Stimulated activated CD8-positive, alpha-beta memory T cell treated with anti-CD3 and anti-CD28 coated beads, Interleukin-2, amount 100 ng/mL, for 1 hour (primary cell): ENCODE data around the gene CFAP97D2.
"Not testable (repeated sequence)": the region's sequence is repeated elsewhere in the genome, so short reads cannot be mapped to it uniquely, and the experiment has no call there.

Experiments used
- DNase-seq, 2 donors: peaks; one replicate each; pipeline ENCODE4 v3.0.0-alpha.2; 2020; ENCODE audit warnings: low read depth in 2 of 2

Gene CFAP97D2

GRCh38 chr13:114179087-114179658, at the start of gene CFAP97D2:
Gene CFAP97D2 (plus strand): TSS chr13:114179257. CDS start chr13:114179331, 74 bp downstream.
- no peak for DNase-seq

- no peak for DNase-seq
These were observed 49.4 kb upstream of the CFAP97D2 start for GRCh38 chr13:114129649-114130062.

- no peak for DNase-seq
These were observed 48.8 kb upstream of the CFAP97D2 start for GRCh38 chr13:114130131-114130836.

GRCh38 chr13:114130837-114131582, 48.0 kb upstream of the CFAP97D2 start:
- DNase-seq, result peak in 1 of 2 donors; percentile 36

DNA sequence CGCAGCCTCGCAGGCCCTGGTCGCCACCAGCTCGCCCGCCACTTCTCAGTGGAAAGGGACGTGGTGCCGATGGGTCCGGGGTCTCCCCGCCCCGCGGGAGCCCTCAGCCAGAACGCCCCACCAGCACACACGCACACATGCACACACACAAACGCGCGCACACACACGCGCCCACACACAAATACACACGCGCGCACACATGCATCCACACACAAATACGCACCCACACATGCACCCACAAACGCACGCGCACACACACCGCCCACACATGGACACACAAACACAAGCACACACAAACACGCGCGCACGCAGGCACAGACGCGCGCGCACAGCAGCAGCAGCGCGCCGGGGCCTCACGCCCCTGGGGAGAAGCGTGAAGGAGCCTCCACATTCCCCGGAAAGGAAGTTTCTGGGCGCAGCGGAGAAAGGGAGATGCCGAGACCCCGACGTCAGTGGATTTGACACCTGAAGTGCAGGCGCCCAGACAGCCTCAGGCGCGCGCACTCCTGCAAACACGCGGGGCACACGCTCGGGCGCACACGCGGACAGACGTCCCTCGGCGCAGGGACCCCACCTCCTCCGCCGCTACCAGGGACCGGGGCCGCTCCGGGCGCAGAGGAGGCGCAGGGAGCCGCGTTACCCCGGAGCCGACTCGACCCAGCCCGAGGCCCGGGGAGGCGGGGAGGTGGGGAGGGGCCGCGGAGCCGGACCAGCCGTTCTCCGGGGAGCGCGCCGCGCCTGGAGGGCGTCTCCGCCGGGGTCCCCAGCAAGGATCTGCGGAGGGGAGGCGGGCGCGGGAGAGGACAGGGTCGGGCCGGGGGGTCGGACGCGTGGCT, 47.3 kb upstream of the CFAP97D2 start:
- DNase-seq, result no peak

GRCh38 chr13:114132419-114133121, 46.5 kb upstream of the CFAP97D2 start, which contains the start of gene RASA3:
Gene RASA3 (minus strand): TSS chr13:114132623. CDS start chr13:114132489, 134 bp downstream.
- peak in 1 of 2 donors; percentile 40 for DNase-seq

DNA sequence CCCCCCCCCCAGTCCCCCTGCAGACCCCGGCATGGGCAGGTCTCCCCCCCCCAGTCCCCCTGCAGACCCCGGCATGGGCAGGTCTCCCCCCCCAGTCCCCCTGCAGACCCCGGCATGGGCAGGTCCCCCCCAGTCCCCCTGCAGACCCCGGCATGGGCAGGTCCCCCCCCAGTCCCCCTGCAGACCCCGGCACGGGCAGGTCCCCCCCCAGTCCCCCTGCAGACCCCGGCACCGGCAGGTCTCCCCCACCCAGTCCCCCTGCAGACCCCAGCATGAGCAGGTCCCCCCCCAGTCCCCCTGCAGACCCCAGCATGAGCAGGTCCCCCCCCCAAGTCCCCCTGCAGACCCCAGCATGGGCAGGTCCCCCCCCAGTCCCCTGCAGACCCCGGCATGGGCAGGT, 45.9 kb upstream of the CFAP97D2 start:
- DNase-seq, result not testable (repeated sequence)

DNA sequence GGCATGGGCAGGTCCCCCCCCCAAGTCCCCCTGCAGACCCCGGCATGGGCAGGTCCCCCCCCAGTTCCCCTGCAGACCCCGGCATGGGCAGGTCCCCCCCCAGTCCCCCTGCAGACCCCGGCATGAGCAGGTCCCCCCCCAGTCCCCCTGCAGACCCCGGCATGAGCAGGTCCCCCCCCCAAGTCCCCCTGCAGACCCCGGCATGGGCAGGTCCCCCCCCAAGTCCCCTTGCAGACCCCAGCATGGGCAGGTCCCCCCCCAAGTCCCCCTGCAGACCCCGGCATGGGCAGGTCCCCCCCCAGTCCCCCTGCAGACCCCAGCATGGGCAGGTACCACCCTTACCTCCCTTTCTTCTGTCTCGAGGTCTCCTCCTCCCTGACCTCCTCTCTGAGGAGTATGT, 45.5 kb upstream of the CFAP97D2 start:
- not testable (repeated sequence) for DNase-seq

DNA sequence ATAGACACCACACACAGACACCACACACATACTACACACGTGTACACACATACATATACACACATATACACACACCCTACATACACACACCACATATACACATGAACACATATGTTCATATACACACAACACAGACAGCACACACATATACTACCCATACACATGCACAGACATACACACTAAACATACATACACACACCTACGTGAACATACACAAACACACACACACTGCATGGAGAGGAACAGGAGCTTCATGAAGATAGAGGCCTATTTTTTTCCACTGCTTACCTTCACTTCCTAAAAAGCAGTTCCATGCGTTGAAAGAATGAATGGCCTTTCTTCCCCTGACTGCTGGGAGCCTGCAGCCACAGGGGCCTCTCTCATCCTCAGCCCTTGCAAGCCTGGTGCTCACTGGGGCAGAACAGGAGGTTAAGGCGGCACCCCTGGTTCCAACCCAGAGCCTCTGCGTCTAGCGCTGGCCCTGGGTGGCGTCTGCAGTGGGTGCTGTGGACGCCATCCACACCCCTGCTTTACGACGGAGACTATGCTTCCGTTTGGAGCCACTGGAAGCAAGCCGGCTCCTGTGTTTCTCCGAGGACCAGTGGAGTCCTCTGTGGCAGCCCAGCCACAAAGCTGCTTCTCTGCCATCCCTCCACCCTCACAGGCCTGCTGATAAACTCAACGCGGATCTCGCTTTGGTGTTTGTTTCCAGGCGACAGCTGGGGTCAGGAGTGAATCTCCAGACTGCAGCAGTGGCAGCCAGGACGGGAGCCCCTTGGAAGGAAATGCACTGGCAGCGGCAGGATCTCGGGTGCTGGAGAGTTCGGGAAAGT, 44.7 kb upstream of the CFAP97D2 start:
- no peak for DNase-seq

- DNase-seq, result no peak
These were observed 44.0 kb upstream of the CFAP97D2 start for GRCh38 chr13:114134944-114135610.

- no peak for DNase-seq
These were observed 43.3 kb upstream of the CFAP97D2 start for GRCh38 chr13:114135731-114136171.

GRCh38 chr13:114136576-114136975, 42.5 kb upstream of the CFAP97D2 start:
- DNase-seq, result no peak

DNA sequence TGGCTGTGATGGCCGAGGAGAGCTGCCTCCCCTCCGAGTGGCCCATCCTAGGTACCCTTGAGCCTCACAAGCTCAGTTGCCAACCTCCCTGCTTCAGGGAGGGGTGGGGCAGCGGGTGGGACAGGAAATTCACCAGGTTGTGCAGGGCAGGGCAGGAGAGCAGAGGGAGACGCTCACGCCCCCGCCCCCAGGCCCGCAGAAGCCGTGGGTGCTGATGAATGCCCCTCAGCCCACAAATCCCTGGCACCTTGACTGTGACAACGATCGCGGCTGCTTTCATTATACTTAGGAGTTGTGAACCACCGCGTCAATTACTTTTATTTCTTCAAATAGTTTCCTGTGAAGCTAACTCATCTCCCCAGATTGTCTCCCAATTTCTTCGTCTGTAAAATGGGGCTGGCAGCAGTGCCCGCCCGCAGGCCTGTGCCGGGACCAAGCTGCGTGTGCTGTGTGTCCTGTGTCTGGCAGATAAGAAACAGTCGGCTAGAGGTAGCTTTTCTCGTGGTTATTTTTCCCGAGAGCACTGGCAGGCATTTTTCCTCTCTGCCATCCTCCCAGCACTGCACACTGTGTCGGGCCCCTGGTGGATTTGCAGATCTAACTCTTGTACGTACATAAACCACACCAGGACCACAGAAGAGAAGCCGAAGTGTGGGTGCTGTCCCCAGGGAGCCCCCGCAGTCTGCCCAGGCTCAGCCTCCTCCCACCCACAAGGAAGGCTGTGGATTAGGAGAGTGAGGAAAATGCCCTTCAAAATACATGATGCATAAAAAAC, 38.7 kb upstream of the CFAP97D2 start:
- no peak for DNase-seq

- DNase-seq, result no peak
These were observed 38.2 kb upstream of the CFAP97D2 start for GRCh38 chr13:114140906-114141250.

DNA sequence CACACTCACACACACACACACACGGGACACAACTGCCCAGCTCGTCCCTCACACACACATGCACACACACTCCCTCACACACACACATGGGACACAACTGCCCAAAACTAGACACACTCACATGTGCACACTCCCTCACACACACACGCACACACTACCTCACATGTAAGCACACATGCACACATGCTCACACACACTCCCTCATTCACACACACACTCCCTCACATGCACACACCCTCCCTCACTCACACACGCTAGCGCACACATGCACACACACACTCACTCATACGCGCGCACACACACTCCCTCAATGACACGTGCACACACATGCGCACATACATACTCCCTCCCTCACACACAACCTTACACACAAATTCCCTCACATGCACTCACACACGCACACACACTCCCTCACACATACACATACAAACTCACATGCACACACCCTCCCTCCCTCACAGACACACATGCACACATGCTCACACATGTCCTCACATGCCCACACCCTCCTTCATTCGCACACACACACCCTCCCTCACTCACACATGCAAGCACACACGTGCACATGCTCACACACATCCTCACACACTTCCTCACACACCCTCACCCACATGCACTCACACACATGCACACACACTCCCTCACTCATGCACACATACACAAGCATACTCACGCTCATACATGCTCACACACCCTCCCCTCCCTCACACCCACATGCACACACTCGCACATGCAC, 37.6 kb upstream of the CFAP97D2 start:
- no peak for DNase-seq

DNA sequence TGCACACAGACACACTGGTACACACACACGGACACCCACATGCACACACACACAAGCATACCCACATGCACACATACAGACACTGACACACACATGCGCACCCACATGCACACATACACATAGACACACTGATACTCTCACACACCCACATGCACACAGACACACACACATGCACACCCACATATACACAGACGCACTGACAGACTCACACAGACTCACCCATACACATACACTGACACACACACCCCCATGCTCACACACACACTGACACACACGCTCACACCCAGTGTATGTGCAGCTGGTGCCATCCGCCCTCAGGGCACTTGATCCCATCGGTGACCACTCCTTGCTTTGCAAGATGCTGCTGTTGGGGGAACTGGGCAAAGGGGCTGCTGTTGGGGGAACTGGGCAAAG, 36.9 kb upstream of the CFAP97D2 start:
- DNase-seq, result no peak

GRCh38 chr13:114142640-114143490, 36.2 kb upstream of the CFAP97D2 start:
- DNase-seq, result peak in 1 of 2 donors; percentile 62
